ENCODE measurements around the gene ITGAD.

DNA sequence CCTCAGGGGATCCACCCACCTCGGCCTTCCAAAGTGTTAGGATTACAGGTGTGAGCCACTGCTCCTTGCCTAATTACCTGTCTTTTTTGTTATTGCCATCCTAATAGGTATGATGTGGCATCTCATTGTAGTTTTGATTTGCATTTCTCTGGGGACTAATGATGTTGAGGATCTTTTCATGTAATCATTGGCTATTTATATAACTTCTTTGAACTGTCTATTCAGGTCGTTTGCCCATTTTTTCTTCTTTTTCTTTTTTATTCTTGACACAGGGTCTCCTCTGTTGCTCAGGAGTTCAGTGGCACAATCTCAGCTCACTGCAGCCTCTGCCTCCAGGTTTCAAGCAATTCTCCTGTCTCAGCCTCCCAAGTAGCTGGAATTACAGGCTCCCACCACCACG, 77.5 kb downstream of the ITGAD start:
- TF ChIP-seq, protein P1, sequence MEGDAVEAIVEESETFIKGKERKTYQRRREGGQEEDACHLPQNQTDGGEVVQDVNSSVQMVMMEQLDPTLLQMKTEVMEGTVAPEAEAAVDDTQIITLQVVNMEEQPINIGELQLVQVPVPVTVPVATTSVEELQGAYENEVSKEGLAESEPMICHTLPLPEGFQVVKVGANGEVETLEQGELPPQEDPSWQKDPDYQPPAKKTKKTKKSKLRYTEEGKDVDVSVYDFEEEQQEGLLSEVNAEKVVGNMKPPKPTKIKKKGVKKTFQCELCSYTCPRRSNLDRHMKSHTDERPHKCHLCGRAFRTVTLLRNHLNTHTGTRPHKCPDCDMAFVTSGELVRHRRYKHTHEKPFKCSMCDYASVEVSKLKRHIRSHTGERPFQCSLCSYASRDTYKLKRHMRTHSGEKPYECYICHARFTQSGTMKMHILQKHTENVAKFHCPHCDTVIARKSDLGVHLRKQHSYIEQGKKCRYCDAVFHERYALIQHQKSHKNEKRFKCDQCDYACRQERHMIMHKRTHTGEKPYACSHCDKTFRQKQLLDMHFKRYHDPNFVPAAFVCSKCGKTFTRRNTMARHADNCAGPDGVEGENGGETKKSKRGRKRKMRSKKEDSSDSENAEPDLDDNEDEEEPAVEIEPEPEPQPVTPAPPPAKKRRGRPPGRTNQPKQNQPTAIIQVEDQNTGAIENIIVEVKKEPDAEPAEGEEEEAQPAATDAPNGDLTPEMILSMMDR (IDR thresholded peaks at IDR 0.05): no peak
- no peak for TF ChIP-seq POLR2A (IDR thresholded peaks at IDR 0.05)

Measured in body of pancreas (tissue), 4 donors.